Stimulated activated CD8-positive, alpha-beta memory T cell treated with anti-CD3 and anti-CD28 coated beads, Interleukin-15, amount 100 ng/mL, for 4 hours (primary cell): ENCODE results near the gene ADAM22.
A peak's percentile ranks its signal among the peaks of the same experiment; 100 is the strongest.

Experiments used
- DNase-seq, 2 donors: peaks; one replicate each; pipeline ENCODE4 v3.0.0-alpha.2; 2020; ENCODE audit warnings: low read depth in 2 of 2

Gene ADAM22

DNA sequence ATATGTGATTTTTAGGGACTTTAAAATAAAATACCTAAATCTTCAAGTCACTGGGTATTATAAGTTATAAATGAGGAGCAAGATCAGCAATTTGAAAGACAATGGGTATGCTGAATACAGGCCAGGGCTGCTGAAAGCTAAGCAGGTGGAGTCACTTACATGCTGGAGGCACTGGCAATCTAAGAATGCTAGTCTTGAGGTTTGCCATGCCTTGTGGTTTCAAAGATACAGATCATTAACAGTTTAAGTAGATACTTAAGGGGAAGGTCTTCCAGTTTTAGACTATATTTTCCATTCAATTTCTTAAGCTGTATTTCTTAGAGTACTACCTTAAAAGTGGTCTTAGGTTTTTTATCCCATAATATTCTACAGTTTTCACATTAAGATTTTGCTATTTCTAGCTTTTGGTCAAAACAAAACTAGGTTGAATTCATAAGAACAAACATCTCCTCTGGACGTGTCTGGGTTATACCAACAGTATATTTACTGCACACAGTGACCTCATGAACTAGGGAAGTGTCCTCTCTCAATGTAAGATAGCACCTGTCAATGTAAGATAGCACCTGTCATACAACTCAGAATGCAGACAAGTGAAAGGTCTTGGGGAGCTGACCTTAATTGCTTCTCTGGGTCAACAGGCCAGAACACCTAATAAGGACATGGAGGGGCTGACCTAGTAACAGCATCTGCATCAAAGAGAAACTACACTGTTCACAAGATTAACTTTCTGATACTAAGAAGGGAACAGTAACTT, 283.8 kb downstream of the ADAM22 start:
- no peak for DNase-seq

GRCh38 chr7:88218429-88218745, 284.3 kb downstream of the ADAM22 start:
- no peak for DNase-seq

DNA sequence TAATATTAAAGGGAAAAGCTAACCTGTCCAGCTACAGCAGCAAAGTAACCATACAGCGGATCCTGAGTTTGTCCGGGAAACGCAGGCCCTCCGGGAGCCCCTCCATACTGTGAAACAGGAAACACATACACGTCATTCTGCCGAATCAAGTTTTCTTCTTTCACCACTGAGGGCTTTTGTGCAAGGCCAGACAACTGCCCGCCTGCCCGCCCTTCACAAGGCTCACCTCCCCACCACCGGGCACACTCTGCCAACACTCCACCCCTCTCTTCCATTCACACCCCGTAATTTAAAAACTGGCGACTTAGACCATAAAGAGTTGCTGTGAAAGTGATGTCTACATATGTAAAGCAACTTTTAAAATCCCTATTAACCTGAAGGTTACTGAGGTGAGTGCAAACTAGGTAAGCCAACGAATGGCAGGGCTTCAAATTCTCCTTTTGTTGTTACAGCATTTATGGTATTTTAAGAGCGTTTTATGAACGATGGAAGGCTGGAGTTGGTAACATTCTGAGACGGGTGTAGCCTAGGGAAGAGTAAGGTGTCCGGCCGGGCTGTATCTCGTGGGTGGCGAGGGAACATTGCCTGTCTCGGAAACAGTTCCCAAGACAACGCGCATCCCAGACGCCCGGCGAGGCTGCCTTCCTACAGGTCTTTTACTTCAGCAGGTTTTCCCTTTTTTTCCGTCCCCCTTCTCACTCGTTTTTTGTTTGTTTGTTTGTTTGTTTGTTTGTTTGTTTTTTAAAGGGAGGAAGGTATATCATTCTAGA, 285.0 kb downstream of the ADAM22 start:
- DNase-seq = peak in 1 of 2 donors; percentile 4

DNA sequence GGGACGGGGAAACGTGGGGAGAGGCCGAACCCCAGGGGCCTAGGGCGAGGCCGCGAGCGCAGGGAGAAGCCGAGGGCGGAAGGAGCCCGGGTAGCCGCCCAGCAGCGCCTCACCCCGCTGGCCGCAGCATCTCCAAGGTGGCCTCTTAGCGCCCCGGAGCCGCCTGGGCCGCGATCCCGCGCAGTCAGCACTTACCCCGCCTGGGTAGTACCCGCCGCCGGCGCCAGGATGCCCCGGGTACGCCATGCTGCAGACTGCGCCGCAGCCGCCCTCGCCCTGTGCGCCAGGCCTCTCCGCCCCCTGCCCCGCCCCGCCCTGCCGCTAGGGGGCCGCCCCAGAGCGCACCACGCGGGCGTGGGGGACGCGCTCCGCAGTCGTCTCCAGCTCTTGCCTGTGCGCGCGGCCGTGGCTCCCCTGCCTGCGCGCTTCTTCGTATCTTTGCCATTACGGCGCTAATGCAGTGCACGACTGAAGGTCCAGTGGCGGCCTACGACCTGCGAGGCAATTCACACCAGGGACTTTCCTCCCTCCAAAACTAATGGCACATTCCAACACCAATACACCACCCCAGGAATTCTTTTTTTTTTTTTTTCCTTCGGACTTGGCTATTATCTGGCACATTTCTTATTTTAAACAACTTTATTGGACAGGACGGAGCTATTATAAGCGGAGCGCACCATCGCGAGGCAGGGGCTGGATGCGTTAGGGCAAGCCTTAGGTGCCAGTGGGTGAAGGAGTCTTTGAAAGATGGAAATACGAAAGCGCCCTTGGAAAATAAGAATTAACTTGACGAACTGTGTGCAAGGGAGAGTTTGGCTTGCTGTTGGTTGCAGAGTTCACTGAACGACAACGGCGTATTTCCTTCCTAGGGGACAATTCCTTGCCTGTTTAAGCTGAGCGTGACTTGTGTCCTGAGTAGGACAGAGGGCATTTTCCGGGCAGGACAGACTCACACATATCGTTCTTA, 286.0 kb downstream of the ADAM22 start, which contains the start of gene SRI:
Gene SRI (minus strand): TSS at position 258 of the 967 bp plus-strand sequence. CDS start 12 bp downstream, at position 246.
- DNase-seq = peak; percentile 74 to 81

DNA sequence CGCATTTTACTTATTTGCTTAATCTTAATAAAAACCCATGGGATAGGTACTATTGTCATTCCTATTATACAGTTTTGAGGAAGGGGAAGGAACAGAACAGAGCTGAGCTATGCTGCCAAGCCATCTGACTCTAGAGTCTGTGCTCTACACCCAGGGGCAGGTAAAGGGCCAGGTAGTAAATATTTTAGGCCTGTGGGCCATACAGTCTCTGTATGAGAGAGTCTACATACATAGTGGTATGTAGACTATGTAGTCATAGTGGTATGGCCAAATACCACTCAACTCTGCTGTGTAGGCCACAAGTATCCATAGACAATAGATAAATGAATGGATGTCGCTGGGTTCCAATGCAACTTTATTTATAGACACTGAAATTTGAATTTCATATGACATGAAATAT, 289.2 kb downstream of the ADAM22 start:
- no peak for DNase-seq

DNA sequence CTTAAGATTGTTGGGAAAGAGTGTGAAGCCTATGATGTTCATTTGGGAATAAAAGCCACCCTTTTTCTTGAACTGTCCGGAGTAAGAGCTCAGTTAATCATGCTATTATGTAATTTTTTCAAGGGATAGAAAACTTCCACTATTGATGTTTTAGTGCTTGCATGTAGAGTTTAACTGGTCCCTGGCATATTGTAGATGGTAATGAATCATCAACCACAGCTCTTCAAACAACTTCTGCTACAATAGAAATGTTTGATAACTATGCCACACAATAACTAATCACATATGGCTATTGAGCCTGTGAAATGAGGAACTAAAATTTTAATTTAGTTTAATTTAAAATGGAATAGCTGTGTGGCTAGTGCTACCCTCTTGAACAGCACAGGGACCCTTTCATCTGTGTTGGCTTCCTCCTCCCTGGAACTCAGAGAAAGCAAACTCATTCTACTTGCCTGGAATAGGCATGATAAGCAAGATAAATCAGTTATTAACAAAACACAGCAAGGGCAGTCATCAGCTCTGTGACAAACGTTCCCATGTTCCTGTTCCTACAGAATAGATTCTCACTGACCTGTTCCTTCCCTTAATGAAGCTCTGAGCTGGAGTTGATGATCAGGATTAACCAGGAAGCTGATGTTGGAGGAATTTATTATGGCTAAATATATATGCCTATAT, 290.7 kb downstream of the ADAM22 start:
- no peak for DNase-seq

DNA sequence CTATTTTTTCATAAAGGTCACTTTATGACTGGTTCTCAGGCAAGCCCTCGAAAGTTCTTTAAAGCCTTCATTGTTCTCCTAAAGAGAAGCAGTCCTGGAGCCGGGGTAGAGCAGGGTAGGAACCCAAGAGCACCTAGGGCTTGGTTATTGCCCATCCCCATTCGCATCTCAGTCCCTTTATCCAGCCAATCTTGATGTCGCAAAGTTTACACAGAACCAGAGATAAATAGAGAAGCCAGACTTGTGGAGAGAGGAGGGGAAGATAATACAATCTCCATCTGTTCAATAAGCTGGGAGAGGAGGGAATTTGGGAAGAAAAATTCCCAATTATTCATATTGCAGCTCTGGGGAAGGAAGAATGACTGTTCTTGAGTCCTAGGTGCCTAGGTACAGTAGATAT, 292.1 kb downstream of the ADAM22 start:
- DNase-seq = no peak

DNA sequence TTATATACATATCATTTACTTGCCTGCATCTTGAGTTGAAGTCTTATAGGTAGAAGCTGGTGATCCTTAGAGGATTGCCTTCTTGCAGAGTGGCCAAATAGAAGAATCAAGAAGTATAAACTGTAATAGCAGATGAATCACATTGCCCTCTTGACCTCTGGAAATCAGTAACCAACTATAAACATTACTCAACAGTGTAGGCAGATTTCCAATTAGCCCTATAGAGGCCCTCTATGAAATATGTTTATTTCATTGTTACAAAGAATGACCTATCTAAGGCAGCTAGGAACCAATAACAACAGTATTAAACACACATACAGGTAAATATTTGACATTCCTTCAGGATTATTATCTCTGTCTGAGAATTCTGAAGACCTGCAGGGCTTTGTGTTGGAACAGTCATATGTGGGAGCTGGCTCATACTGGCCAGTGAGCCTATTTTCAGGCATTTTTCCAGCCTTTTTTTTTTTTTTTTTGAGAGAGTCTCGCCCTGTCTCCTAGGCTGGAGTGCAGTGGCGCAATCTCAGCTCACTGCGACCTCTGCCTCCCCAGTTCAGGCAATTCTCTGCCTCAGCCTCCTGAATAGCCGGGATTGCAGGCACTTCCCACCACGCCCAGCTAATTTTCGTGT, 292.9 kb downstream of the ADAM22 start:
- DNase-seq = no peak

DNA sequence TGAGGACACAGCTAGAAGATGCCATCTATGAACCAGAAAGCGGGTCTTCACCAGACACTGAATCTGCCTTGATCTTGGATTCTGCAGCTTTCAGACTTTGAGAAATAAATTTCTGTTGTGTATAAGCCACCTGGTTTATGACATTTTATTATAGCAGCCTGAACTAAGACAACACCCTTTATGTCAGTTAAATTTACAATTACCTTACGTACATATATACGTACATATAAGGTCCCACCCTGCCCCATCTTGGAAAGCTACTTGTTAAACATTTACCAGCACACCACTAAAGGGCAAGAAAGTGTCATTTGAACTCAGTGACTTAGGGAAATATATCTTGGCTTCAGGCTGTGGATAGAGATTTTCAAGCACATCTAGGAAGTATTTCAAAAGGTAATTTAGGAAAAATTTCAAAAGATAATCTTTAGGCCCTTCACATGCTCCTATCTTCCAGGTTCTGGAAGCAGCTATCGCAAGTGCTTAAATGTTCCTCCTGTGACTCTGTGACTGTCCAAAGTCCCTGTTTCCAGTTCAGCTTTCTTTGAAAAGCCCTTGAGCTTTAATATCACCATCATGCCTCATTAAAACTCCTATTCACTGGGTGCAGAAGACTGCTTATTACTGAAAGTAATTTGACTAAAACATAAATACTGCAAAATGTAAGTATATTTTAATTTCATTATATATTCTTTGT, 295.4 kb downstream of the ADAM22 start:
- DNase-seq = no peak

DNA sequence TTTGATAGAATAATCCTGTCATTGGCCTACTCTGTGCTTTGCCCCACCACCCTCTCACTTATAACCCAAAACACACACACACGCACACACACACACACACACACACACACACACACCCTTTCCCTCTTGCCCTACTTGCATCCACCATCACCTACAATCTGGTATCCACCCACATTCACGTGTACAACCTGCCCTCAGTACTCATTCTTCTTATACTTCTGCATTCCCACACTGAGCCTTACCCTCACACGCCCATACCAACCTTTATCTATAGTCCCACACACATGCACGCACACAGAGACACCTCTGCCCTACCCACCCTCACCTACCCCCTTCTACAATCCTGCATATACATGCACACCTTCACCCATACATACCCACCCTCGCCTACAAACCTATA, 296.6 kb downstream of the ADAM22 start:
- DNase-seq = no peak

DNA sequence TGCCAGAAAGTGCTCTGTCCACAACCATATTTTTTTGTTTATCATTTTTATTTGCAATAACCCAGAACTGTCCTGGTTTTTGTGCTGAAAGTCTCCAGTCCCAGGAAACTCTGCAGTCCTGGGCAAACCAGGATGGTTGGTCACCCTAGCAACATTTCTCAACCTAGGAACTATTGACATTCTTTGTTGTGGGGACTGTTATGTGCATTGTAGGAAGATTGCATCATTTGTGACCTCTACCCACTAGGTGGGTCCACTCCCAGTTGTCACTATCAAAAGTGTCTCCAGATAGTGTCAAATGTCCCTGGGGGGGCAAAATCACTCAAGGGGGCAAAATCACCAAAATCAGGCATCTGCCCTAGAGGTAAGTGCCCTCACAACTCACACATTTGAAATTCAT, 299.8 kb downstream of the ADAM22 start:
- DNase-seq = no peak

DNA sequence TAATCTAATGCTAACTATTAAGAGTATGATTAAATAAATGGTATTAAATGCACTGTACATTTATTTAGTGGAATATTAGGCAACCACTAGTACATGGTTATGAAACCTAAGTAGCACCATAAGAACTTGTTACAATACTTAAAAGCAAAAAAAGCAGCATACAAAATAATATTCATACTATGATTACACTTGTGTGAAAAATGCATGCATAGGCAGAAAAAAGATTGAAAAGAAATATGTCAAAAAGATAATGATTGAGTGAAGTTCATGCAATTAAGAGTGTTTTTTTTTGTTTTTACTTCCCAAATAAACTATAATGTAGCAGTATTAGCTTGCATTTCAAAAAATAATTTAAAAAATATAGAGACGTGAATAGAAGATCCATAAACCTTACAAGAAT, 305.8 kb downstream of the ADAM22 start:
- no peak for DNase-seq

DNA sequence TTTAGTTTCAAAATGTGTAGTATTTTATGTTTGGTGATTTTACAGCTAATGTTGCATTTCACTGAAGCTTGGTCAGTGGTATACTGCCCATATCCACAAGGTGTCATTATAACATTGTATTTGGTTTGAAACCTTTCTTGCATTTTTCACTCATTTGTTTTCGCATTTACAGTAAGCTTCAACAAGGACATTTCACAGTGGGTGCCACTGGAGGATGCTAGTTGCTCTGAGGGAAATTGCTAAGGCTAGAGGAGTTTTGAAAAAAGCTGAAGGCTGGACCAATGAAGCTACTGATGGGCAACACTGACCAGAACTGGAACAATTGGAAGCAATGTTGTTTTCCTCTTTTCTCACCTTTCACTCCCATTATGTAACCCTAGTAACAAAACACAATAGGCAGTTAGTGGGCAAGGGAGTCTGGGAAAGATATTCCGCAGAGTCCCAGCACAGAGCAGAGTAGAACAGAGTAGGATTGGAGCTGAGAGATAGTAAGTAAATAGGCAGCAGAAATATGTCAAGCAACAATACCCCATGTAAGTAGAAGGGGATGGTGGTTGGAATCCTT, 309.4 kb downstream of the ADAM22 start:
- DNase-seq = no peak

- DNase-seq = no peak
These were observed 310.2 kb downstream of the ADAM22 start for GRCh38 chr7:88244258-88244657.
